ENCODE measurements around the gene OCA2.

The OCA2 gene

GRCh38 chr15:27846722-27847395, 252.3 kb downstream of the OCA2 start:
- no peak for DNase-seq (ENCODE audit: low read depth)

- DNase-seq (ENCODE audit: low read depth) = no peak
Observed at GRCh38 chr15:27845535-27846369, 253.4 kb downstream of the OCA2 start.

- peak; percentile 15 for DNase-seq (ENCODE audit: low read depth)
Observed at GRCh38 chr15:27844018-27844666, 255.0 kb downstream of the OCA2 start.

- no peak for DNase-seq (ENCODE audit: low read depth)
Observed at GRCh38 chr15:27843146-27843545, 256.0 kb downstream of the OCA2 start.

GRCh38 chr15:27842526-27842925, 256.6 kb downstream of the OCA2 start:
- no peak for DNase-seq (ENCODE audit: low read depth)

GRCh38 chr15:27835233-27835939, 263.7 kb downstream of the OCA2 start:
- DNase-seq (ENCODE audit: low read depth) = no peak

- DNase-seq (ENCODE audit: low read depth) = no peak
Observed at GRCh38 chr15:27834684-27835083, 264.4 kb downstream of the OCA2 start.

GRCh38 chr15:27833974-27834373, 265.1 kb downstream of the OCA2 start:
- no peak for DNase-seq (ENCODE audit: low read depth)

GRCh38 chr15:27833178-27833577, 265.9 kb downstream of the OCA2 start:
- DNase-seq (ENCODE audit: low read depth) = no peak

GRCh38 chr15:27832237-27832596, 266.9 kb downstream of the OCA2 start:
- no peak for DNase-seq (ENCODE audit: low read depth)

- no peak for DNase-seq (ENCODE audit: low read depth)
Observed at GRCh38 chr15:27831384-27832236, 267.5 kb downstream of the OCA2 start.

- no peak for DNase-seq (ENCODE audit: low read depth)
Observed at GRCh38 chr15:27828746-27829145, 270.4 kb downstream of the OCA2 start.

- DNase-seq (ENCODE audit: low read depth) = no peak
Observed at GRCh38 chr15:27826902-27827714, 272.0 kb downstream of the OCA2 start.

GRCh38 chr15:27826411-27826810, 272.7 kb downstream of the OCA2 start:
- DNase-seq (ENCODE audit: low read depth) = no peak

- no peak for DNase-seq (ENCODE audit: low read depth)
Observed at GRCh38 chr15:27824841-27825422, 274.2 kb downstream of the OCA2 start.

- DNase-seq (ENCODE audit: low read depth) = no peak
Observed at GRCh38 chr15:27821273-27821672, 277.8 kb downstream of the OCA2 start.

GRCh38 chr15:27820722-27821121, 278.4 kb downstream of the OCA2 start:
- DNase-seq (ENCODE audit: low read depth) = no peak

GRCh38 chr15:27820232-27820631, 278.9 kb downstream of the OCA2 start:
- DNase-seq (ENCODE audit: low read depth) = no peak

- DNase-seq (ENCODE audit: low read depth) = no peak
Observed at GRCh38 chr15:27817258-27817657, 281.9 kb downstream of the OCA2 start.

- no peak for DNase-seq (ENCODE audit: low read depth)
Observed at GRCh38 chr15:27816790-27817189, 282.3 kb downstream of the OCA2 start.
